ENCODE results near the gene RBMS1. TPM values are rescaled to one million over a fixed set of nuclear protein-coding genes. Genes with fewer than 3 reads are reported as not detected.

RBMS1 gene
- polyA plus RNA-seq, 3 donors = 129 to 146 (median 130) TPM

- DNase-seq (ENCODE audit: low read depth in 3 of 3, low spot score in 2 of 3) = no peak
These were observed 173.9 kb downstream of the RBMS1 start for GRCh38 chr2:160319700-160320099.

DNA sequence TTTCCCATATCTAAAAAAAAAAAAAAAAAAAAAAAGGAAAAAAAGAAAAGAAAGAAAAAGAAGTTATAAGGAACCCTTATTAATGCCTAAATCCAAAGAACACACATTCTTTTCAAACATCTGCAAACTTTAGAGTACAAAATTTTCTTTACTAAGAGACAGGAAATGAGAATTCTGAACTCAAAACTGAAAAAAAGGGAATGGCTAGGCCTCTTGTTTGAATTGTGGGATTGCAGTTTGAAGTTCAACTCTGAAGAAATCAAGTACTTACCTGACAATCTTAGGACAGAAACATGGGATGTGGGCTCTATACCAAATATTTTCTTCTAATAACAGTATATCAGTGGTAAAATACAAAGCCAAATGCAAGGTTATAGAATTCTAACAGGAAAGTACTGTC lies 175.4 kb downstream of the RBMS1 start:
- DNase-seq (ENCODE audit: low read depth in 3 of 3, low spot score in 2 of 3) = no peak

GRCh38 chr2:160317181-160318099 lies 176.2 kb downstream of the RBMS1 start:
- no peak for DNase-seq (ENCODE audit: low read depth in 3 of 3, low spot score in 2 of 3)

DNA sequence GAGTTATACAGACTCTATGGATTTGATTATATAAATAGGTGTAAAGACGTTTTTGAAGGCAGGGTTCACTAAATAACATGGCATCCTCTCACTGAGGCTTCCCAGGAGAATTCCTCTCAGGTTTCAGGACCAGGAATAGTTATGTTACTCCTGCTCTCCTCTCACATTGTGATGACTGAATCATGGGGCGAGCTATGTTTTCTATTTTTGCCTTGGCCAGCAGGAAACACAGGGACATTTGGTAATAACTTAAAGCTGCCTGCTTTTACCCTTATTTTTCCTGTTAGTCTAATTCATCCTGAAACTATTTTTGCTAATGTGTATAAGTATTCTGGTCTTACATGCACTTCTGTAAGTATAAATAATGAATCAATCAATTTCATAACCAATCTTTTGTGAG lies 178.3 kb downstream of the RBMS1 start:
- no peak for DNase-seq (ENCODE audit: low read depth in 3 of 3, low spot score in 2 of 3)

DNA sequence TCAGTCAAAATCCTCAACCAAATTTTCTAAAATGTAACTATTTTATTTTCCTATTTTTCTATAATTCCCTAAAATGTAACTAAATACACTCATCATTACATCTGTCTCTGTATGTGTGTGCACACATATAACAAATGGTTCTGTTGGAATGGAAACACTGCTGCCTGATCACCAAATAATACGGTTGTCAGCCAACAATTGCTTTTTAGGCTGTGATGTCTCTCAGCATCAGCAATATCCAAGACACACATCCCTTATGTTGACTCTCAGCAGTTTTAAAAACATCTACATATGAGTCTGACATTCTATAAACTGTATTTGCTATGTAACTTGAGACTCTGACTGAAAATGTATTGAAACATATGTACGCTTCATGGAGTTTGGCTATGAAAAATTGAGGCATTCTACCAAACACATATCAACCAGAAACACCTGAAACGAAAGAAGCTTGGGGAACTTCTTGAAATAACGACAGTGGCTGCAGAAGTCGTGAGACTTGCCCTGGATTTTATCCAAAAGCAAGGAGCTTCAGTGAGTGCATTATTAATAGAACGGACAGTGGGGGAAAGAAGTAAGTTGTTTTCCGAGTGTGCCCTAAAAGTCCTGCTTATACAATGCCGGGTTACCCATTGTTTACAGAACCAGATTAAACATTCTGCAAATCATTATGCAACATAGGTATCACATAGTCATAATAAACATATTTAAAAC lies 183.3 kb downstream of the RBMS1 start:
- DNase-seq (ENCODE audit: low read depth in 3 of 3, low spot score in 2 of 3) = no peak

- no peak for DNase-seq (ENCODE audit: low read depth in 3 of 3, low spot score in 2 of 3)
These were observed 184.0 kb downstream of the RBMS1 start for GRCh38 chr2:160309585-160309984.

DNA sequence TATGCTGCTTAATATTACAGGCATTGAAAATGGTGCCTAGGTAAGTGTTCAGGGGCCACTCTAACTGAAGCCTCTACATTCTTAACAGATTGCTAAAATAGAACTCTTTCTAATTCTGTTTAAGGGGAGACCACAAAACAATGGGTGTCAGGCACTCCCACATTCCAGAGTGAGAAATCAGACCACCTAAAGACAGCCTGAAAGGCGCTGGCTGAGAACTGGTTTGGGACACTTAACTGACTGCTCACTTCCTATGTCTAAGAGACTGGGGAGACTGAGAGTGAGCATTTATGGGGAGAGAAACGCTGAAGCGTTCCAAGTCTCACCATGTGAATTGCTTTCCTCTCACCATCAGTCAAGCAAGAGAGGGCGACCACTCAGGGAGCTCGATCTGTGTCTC lies 184.7 kb downstream of the RBMS1 start:
- no peak for DNase-seq (ENCODE audit: low read depth in 3 of 3, low spot score in 2 of 3)

- DNase-seq (ENCODE audit: low read depth in 3 of 3, low spot score in 2 of 3) = no peak
These were observed 185.1 kb downstream of the RBMS1 start for GRCh38 chr2:160308476-160308875.

DNA sequence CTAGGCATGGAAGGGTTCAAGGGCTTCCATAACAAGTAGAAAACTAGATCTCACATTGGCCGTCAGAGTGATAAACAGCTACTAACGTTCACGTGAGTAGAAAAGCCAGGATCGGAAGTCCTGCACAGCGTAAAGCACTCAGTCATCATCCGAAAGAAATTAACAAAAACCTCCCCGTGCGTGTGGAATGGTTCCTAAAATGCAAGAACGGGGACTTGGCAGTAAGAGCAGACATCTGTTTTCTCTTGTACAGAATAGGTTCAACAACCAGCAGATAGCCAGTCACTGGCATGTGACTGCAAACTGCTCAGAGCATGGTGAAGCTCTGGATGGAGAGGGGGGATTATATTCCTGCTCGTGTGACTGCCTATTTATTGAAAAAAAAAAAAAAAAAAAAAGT lies 186.6 kb downstream of the RBMS1 start:
- no peak for DNase-seq (ENCODE audit: low read depth in 3 of 3, low spot score in 2 of 3)

- no peak for DNase-seq (ENCODE audit: low read depth in 3 of 3, low spot score in 2 of 3)
These were observed 188.4 kb downstream of the RBMS1 start for GRCh38 chr2:160305081-160305750.

- DNase-seq (ENCODE audit: low read depth in 3 of 3, low spot score in 2 of 3) = no peak
These were observed 190.1 kb downstream of the RBMS1 start for GRCh38 chr2:160303527-160303926.

DNA sequence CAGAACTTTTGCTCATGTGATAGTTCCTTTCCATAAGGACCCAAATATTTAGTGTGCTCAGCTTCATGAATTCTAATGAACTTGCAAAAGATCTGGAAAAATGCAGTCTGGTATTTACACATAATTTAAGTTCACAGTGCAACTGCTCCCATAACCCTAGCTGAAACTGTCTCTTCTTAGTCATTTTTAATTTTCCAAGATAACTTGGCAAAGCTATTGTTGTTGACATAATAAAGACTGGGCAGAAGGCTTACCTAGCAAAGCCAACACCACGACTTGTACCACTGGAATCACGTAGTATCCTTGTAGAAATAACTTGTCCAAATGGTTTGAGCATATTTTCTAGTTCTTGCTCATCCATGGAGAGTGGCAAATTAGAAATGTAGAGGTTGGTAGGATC lies 190.5 kb downstream of the RBMS1 start:
- no peak for DNase-seq (ENCODE audit: low read depth in 3 of 3, low spot score in 2 of 3)

- no peak for DNase-seq (ENCODE audit: low read depth in 3 of 3, low spot score in 2 of 3)
These were observed 192.2 kb downstream of the RBMS1 start for GRCh38 chr2:160301420-160301819.

GRCh38 chr2:160300203-160300602 lies 193.4 kb downstream of the RBMS1 start:
- no peak for DNase-seq (ENCODE audit: low read depth in 3 of 3, low spot score in 2 of 3)

- DNase-seq (ENCODE audit: low read depth in 3 of 3, low spot score in 2 of 3) = no peak
These were observed 194.1 kb downstream of the RBMS1 start for GRCh38 chr2:160299540-160299939.

DNA sequence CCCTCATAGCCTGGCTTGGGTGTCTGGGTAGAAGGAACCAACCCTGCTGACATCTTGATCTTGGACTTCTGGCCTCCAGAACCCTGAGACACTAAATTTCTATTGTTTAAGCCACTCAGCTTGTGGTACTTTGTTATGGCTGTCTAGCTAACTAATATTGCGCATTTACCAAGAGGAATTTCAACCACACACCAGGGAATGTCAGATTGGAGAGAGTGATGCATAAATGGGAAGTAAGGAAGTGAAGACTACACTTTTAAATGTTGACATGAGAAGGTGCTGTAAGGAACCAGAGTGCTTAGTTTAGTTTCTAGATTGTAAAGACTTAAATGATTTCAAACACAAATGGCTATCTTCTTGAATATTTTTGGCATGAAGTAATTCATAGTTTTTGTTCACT lies 194.6 kb downstream of the RBMS1 start:
- no peak for DNase-seq (ENCODE audit: low read depth in 3 of 3, low spot score in 2 of 3)

DNA sequence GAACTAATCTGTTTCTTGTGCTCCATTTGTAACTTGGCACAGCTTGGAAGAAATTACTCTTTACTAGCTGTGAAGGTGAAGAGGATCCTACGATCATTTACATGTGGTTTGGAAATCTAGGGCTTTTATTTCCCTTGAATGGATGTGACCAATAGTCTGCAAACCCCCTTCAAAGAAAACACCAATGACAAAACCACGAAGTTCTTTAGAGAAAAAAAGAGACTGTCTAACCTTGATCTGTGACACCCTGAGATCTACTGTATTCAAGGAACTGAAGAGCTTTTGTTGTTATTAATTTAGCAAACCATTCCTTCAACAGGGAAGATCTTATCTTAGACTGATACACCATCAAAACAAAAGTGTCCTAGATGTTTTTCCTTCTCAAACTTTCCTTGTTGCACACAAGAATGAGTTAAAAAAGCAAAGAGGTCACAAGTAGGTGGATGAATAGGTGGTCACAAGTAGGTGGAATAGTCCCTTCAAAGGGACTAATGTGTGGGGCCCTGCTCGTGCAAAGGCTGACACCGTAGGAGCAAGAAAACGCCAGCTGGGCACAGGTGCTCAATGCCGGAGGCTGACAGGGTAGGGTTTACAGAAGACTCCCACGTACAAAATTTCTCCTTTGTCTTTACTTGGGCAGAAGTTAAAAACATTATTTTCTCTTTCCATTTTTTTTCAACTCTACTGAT lies 197.9 kb downstream of the RBMS1 start:
- DNase-seq (ENCODE audit: low read depth in 3 of 3, low spot score in 2 of 3) = no peak

DNA sequence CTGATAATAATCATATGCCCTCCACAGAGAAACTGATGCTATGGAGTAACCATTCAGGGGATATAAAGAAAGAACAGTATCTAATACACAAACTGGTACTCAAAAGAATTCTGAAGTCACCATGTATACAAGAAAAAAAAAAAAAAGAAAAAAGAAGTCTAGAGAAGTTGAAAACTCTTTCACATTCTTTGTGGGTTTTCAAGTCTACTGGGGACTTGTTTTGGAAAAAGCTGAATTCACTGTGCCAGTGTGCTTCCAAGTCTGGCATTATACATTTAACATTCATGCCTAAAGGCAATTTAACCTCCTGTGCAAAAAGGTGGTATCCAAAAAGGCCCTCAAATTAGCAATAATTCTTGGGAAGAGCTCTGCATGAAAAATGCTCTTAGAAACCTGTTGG lies 198.7 kb downstream of the RBMS1 start:
- DNase-seq (ENCODE audit: low read depth in 3 of 3, low spot score in 2 of 3) = no peak

GRCh38 chr2:160294339-160294803 lies 199.2 kb downstream of the RBMS1 start:
- no peak for DNase-seq (ENCODE audit: low read depth in 3 of 3, low spot score in 2 of 3)

GRCh38 chr2:160293391-160294091 lies 200.1 kb downstream of the RBMS1 start:
- DNase-seq (ENCODE audit: low read depth in 3 of 3, low spot score in 2 of 3) = no peak
